Cerebellar nuclear complex (tissue), 1 donor: ENCODE results near the gene CANT1.

Source experiments
- DNase-seq, 2 experiments: peaks; one replicate each; lab custom pipeline; 2025; lab: John Stamatoyannopoulos, UW

Gene CANT1

GRCh38 chr17:78995022-78995760 lies 14.4 kb downstream of the CANT1 start:
- DNase-seq = no peak

- no peak for DNase-seq
Measured at GRCh38 chr17:78993981-78994671, 15.4 kb downstream of the CANT1 start.

GRCh38 chr17:78993241-78993956 lies 16.2 kb downstream of the CANT1 start:
- no peak for DNase-seq

- DNase-seq = no peak
Measured at GRCh38 chr17:78992542-78993212, 16.9 kb downstream of the CANT1 start.

GRCh38 chr17:78991906-78992532 lies 17.5 kb downstream of the CANT1 start:
- DNase-seq = no peak

GRCh38 chr17:78991017-78991738 lies 18.4 kb downstream of the CANT1 start:
- DNase-seq = no peak

GRCh38 chr17:78990349-78991016 lies 19.1 kb downstream of the CANT1 start:
- no peak for DNase-seq

- no peak for DNase-seq
Measured at GRCh38 chr17:78988152-78988551, 21.4 kb downstream of the CANT1 start.

- no peak for DNase-seq
Measured at GRCh38 chr17:78986649-78987328, 22.8 kb downstream of the CANT1 start.

GRCh38 chr17:78986048-78986648 lies 23.4 kb downstream of the CANT1 start:
- DNase-seq = no peak

GRCh38 chr17:78985395-78985794 lies 24.2 kb downstream of the CANT1 start:
- DNase-seq = no peak

- no peak for DNase-seq
Measured at GRCh38 chr17:78981010-78981888, 28.3 kb downstream of the CANT1 start.

GRCh38 chr17:78980624-78980972 lies 29.0 kb downstream of the CANT1 start:
- DNase-seq = no peak

- DNase-seq = no peak
Measured at GRCh38 chr17:78979780-78980623, 29.6 kb downstream of the CANT1 start, which contains the start of gene LGALS3BP. Gene LGALS3BP, minus strand, starts transcription at chr17:78979923. Its CDS starts 2,732 bp downstream, at chr17:78977191.

- no peak for DNase-seq
Measured at GRCh38 chr17:78977997-78978973, 31.3 kb downstream of the CANT1 start.

GRCh38 chr17:78977681-78977943 lies 32.0 kb downstream of the CANT1 start:
- DNase-seq = no peak
